GM12872 (cell line): ENCODE data around the gene YAE1.

Experiments
- CTCF ChIP-seq: IDR thresholded peaks from 3 replicates; pipeline ENCODE4 v1.5.1; 2011; ENCODE audit warnings: low read depth, mild to moderate bottlenecking, low read length, moderate library complexity; ENCODE audit not compliant: insufficient read depth

The YAE1 gene

DNA sequence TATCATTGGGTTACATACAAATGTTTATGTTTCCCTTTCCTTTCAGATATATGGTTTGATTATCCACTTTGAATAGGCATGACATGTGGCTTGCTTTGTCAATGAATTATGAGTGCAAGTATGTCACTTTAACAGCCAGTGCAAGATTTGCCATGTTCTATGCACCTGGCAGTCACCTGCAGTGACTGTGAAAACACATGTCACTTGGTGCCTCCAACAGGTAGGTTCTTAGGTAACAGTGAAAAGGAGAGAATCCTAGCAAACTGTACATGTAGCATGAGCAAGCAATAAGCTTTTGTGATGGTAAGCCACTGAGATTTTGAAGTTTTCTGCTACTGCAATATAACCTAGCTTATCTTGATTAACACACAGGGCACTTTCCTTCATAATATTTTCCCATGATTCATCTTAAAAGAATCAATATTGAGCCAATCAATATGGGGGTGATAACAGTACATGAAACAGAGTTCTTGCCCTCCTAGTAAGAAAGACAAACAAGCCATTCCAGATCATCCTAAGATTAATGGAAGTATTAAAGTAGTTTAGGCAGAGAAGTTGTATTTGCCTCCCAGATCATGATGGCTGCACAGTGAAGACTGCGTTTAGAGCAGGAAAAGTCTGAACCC lies 49.3 kb downstream of the YAE1 start:
- TF ChIP-seq CTCF, result no peak

GRCh38 chr7:39616138-39616537 lies 49.9 kb downstream of the YAE1 start:
- TF ChIP-seq CTCF, result no peak

GRCh38 chr7:39617005-39617404 lies 50.8 kb downstream of the YAE1 start:
- no peak for TF ChIP-seq CTCF

- TF ChIP-seq CTCF, result no peak
Measured at GRCh38 chr7:39618868-39619267, 52.7 kb downstream of the YAE1 start.

DNA sequence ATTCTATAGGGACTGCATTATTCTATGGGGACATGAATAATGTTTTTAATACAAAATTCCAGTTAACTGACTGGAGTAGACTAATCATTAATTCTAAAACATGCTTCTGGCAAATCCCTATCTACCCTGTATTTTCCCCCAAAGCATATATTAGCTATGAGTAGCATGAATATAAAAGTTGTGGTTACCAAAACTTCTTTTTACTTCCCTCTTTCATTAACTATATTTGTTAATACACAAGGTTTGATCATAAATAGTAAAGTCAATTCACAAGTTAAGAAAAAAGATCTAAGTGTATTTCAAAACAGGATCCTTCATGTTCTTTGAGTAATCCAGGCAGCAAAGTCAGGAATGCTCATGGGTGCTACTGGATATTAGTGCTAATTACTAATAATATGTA lies 54.3 kb downstream of the YAE1 start:
- no peak for TF ChIP-seq CTCF

- TF ChIP-seq CTCF, result no peak
Measured at GRCh38 chr7:39621261-39621660, 55.1 kb downstream of the YAE1 start.

DNA sequence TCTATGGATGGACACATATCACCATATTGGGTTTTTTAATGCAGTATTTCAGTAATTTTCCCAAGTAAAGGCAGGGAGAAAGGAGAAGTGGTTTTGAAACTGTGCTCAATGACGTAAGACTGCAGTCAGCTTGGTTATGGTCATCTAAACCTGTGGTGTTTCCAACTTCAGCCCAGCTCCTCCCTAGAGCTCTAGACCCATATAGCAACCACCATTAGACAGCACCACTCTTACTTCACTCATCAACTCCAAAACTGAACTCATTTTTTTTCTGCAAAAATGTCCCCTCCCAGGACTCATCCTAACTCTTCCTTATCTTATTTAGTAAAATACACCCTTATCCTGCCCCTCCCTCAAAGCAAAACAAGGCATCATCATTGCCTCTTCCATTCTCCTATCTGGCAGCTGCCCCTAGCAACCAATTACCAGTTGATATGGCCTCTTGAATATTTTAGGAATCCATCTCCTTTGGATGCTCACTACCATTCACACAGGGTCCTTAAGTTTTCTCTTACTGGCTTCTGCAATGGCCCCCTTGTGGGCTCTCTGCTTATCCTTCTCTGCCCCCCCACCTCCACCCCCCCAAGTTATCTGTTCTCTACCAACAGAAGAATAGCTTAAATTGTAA lies 55.7 kb downstream of the YAE1 start:
- TF ChIP-seq CTCF, result no peak
